Astrocyte (in vitro differentiated cells and primary cell): ENCODE results near the gene MYO3B. TPM values are rescaled to one million over a fixed set of nuclear protein-coding genes. Genes with fewer than 3 reads are reported as not detected.
A peak's percentile ranks its signal among the peaks of the same experiment; 100 is the strongest.

Experiments used
- DNase-seq: peaks from one replicate; pipeline ENCODE4 v3.0.0-alpha.2; 2010; ENCODE audit warnings: low read depth
- FAIRE-seq: peaks from 2 replicates; lab custom pipeline; 2011; peaks lifted over from hg19 to GRCh38; lab: Jason Lieb, UNC
- H2AFZ ChIP-seq: 2 replicates; pipeline ENCODE4 v1.6.0; 2012; ENCODE audit warnings: low read depth, low read length, inconsistent platforms
- H3K27ac ChIP-seq: 2 replicates; pipeline ENCODE4 v1.5.1; 2011; ENCODE audit warnings: low read depth, low read length, inconsistent platforms
- H3K27me3 ChIP-seq: 2 replicates; pipeline ENCODE4 v1.6.0; 2011; ENCODE audit warnings: low read length, inconsistent platforms; ENCODE audit not compliant: insufficient read depth
- H3K36me3 ChIP-seq: 2 replicates; pipeline ENCODE4 v1.5.1; 2011; ENCODE audit warnings: low read length, inconsistent platforms; ENCODE audit not compliant: insufficient read depth
- H3K4me1 ChIP-seq: 2 replicates; pipeline ENCODE4 v1.5.1; 2011; ENCODE audit warnings: low read length, inconsistent platforms; ENCODE audit not compliant: insufficient read depth
- H3K4me2 ChIP-seq: 2 replicates; pipeline ENCODE4 v1.6.0; 2012; ENCODE audit warnings: low read length, inconsistent platforms
- H3K4me3 ChIP-seq: 2 replicates; pipeline ENCODE4 v1.5.1; 2011; ENCODE audit warnings: low read depth, mild to moderate bottlenecking, low read length, inconsistent platforms; ENCODE audit not compliant: insufficient read depth
- H3K79me2 ChIP-seq: 2 replicates; pipeline ENCODE4 v1.6.0; 2012; ENCODE audit warnings: mild to moderate bottlenecking, low read length, inconsistent platforms; ENCODE audit not compliant: insufficient read depth
- H3K9ac ChIP-seq: 2 replicates; pipeline ENCODE4 v1.6.0; 2012; ENCODE audit warnings: mild to moderate bottlenecking, low read length, inconsistent platforms
- H3K9me3 ChIP-seq: 2 replicates; pipeline ENCODE4 v1.5.1; 2012; ENCODE audit warnings: low read depth, mild to moderate bottlenecking, low read length, inconsistent platforms; ENCODE audit not compliant: insufficient read depth
- H4K20me1 ChIP-seq: 2 replicates; pipeline ENCODE4 v1.6.0; 2012; ENCODE audit warnings: low read length, inconsistent platforms; ENCODE audit not compliant: insufficient read depth
- H3K27ac Mint-ChIP-seq: one replicate; pipeline ENCODE4 v1.8.0; 2021; ENCODE audit warnings: mild to moderate bottlenecking, mixed read lengths; ENCODE audit not compliant: unreplicated experiment
- H3K27me3 Mint-ChIP-seq: one replicate; pipeline ENCODE4 v1.8.0; 2021; ENCODE audit warnings: low read depth, mixed read lengths; ENCODE audit not compliant: unreplicated experiment
- H3K36me3 Mint-ChIP-seq: one replicate; pipeline ENCODE4 v1.8.0; 2021; ENCODE audit warnings: low read depth, mixed read lengths; ENCODE audit not compliant: unreplicated experiment
- H3K4me1 Mint-ChIP-seq: one replicate; pipeline ENCODE4 v1.8.0; 2021; ENCODE audit warnings: low read depth, mixed read lengths; ENCODE audit not compliant: unreplicated experiment
- H3K4me3 Mint-ChIP-seq: one replicate; pipeline ENCODE4 v1.8.0; 2021; ENCODE audit warnings: mild to moderate bottlenecking, moderate library complexity, mixed read lengths; ENCODE audit not compliant: unreplicated experiment
- H3K9me3 Mint-ChIP-seq: one replicate; pipeline ENCODE4 v1.8.0; 2021; ENCODE audit warnings: mild to moderate bottlenecking, mixed read lengths; ENCODE audit not compliant: unreplicated experiment
- CTCF ChIP-seq: IDR thresholded peaks from 2 replicates; pipeline ENCODE4 v1.5.1; 2011; ENCODE audit warnings: low read depth, mild to moderate bottlenecking, inconsistent platforms, low read length, moderate library complexity; ENCODE audit not compliant: insufficient read depth
- EZH2 ChIP-seq: IDR thresholded peaks from 2 replicates; pipeline ENCODE4 v1.6.1; 2012; ENCODE audit warnings: mild to moderate bottlenecking, low read length, inconsistent platforms; ENCODE audit not compliant: insufficient read depth
- total RNA-seq: library from RNA; stranded (reverse); gene quantifications from 2 replicates; pipeline ENCODE4 v1.2.1, GENCODE V29; 2021

Gene MYO3B
- total RNA-seq, 1 donor from 2014 or later: not detected

GRCh38 chr2:170159060-170159459 is 18.9 kb upstream of the MYO3B start:
- H2AFZ ChIP-seq: no peak overlapping the region
- no peaks in the 10 kb centered on the region for H3K9me3 Mint-ChIP-seq
- no peak overlapping the region for H3K9ac ChIP-seq
- no peak overlapping the region for H3K4me3 ChIP-seq
- no peak overlapping the region for H3K27ac Mint-ChIP-seq
- H3K27me3 ChIP-seq: no peaks in the 10 kb centered on the region
- peaks cover 16% of the 10 kb centered on the region for H3K4me1 ChIP-seq
- H3K27me3 Mint-ChIP-seq: no peaks in the 10 kb centered on the region
- H4K20me1 ChIP-seq: no peaks in the 10 kb centered on the region
- no peak overlapping the region for H3K4me2 ChIP-seq
- H3K79me2 ChIP-seq: no peaks in the 10 kb centered on the region
- peaks cover 37% of the 10 kb centered on the region for H3K4me1 Mint-ChIP-seq
- H3K4me3 Mint-ChIP-seq: no peak overlapping the region
- H3K9me3 ChIP-seq: no peaks in the 10 kb centered on the region
- TF ChIP-seq EZH2 (no peak), CTCF (no peak)
- no peak overlapping the region for H3K27ac ChIP-seq
- FAIRE-seq (no peak), DNase-seq (no peak)
- H3K36me3 Mint-ChIP-seq: no peaks in the 10 kb centered on the region
- H3K36me3 ChIP-seq: no peaks in the 10 kb centered on the region

GRCh38 chr2:170161516-170162270 is 16.3 kb upstream of the MYO3B start:
- Mint-ChIP-seq H3K9me3 (no peaks in the 10 kb centered on the region), H3K27ac (peak overlapping the region; percentile 96), H3K4me1 (peaks cover 26% of the 10 kb centered on the region), H3K36me3 (no peaks in the 10 kb centered on the region), H3K4me3 (no peak overlapping the region), H3K27me3 (no peaks in the 10 kb centered on the region)
- Histone ChIP-seq H2AFZ (peak overlapping the region; percentile 64), H3K4me3 (no peak overlapping the region), H4K20me1 (no peaks in the 10 kb centered on the region), H3K79me2 (no peaks in the 10 kb centered on the region), H3K9me3 (no peaks in the 10 kb centered on the region), H3K4me2 (peak overlapping the region; percentile 22), H3K36me3 (no peaks in the 10 kb centered on the region), H3K27me3 (no peaks in the 10 kb centered on the region), H3K9ac (no peak overlapping the region), H3K27ac (no peak overlapping the region), H3K4me1 (peaks cover 7% of the 10 kb centered on the region)
- TF ChIP-seq CTCF (no peak), EZH2 (no peak)
- DNase-seq (no peak), FAIRE-seq (no peak)

- H3K9me3 ChIP-seq: no peaks in the 10 kb centered on the region
- no peaks in the 10 kb centered on the region for H3K79me2 ChIP-seq
- H3K4me3 ChIP-seq: no peak overlapping the region
- Mint-ChIP-seq H3K4me3 (no peak overlapping the region), H3K36me3 (no peaks in the 10 kb centered on the region), H3K4me1 (peaks cover 21% of the 10 kb centered on the region), H3K27ac (peak overlapping the region; percentile 96), H3K27me3 (no peaks in the 10 kb centered on the region), H3K9me3 (no peaks in the 10 kb centered on the region)
- FAIRE-seq: no peak
- no peak overlapping the region for H3K9ac ChIP-seq
- no peak overlapping the region for H3K27ac ChIP-seq
- peak overlapping the region; percentile 64 for H2AFZ ChIP-seq
- no peaks in the 10 kb centered on the region for H3K36me3 ChIP-seq
- peaks cover 2% of the 10 kb centered on the region for H3K4me1 ChIP-seq
- peak overlapping the region; percentile 22 for H3K4me2 ChIP-seq
- TF ChIP-seq EZH2: no peak
- no peak for TF ChIP-seq CTCF
- no peaks in the 10 kb centered on the region for H3K27me3 ChIP-seq
- H4K20me1 ChIP-seq: no peaks in the 10 kb centered on the region
- peak; percentile 52 for DNase-seq
These were observed 15.7 kb upstream of the MYO3B start for GRCh38 chr2:170162271-170162632.
